GOT3 (cell line): ENCODE measurements around the gene KCNS1.

Experiments
- DNase-seq: peaks from one replicate; lab custom pipeline; 2025; ENCODE audit warnings: mixed read lengths; lab: John Stamatoyannopoulos, UW

Gene KCNS1

DNA sequence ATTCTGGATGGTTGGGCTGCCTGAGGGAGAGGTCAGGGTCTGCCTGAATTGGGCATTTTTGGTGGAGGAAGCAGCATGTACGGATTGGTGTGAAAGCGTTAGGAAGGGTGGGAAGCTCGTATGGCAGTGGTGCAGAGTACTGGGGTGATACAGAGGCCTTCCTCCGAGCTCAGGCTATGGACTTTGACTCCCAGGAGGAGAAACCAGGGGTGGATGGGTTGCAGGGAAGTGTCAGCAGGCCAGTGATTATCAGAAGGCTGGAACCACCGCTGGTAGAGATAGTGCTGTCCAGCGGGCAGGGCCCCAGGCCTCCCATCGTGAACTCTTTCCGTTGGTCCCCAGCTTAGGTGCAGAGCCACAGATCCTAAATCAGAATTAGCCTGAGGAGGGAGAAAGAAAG is 8.7 kb upstream of the KCNS1 start:
- DNase-seq: no peak

DNA sequence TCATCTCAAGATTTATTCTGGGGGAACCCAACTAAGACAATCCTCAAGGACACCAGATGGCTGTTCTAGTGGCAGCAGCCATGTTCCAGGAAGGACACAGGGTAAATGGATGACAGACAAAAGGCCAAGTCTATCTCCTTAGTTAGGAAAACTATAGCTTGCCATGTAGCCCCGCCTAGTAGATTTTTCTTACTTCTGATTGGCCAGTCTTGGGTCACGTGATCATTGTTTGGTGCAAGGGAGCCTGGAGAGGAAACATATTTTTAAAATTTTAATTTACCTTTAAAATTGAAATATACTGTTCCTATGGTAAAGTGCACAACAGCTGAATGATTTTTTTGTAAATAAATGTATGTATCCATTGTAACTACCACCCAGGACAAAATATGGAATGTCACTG is 4.4 kb upstream of the KCNS1 start:
- no peak for DNase-seq

DNA sequence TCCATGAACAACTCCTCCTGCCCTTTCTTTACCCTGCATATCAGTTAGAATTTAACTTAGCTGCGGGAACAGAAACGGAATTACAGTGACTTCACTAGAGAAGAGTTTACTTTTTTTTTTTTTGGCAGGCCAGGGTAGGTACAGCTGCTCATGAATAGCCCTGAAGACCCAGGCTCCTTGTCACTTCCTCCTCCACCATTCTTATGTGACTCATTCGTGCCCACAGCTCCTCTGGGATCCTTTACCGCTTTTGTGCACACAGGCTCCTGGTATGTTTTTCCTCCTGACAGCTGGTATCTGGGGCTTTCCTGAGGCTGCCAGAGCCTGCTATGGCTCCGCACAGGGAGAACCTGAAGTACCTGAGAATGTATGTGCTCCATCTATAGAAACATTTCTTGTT is 3.9 kb upstream of the KCNS1 start:
- DNase-seq: peak; percentile 65

DNA sequence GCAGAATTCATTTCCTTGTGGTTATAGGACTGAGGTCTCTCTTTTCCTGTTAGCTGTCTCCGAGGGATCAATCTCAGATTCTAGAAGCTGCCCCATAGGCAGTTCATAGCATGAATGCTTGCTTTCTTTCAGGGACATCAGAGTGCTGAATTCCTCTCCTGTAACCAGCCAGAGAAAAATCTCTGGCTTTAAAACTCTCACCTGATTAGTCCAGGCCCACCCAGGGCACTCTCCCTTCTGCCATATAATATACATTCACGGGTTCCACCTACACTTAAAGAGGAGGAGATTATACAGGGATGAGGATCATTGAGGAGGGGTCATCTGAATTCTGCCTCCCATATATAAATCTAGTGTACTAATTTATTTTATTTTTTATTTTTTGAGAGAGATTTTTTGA is 2.1 kb upstream of the KCNS1 start:
- no peak for DNase-seq

DNA sequence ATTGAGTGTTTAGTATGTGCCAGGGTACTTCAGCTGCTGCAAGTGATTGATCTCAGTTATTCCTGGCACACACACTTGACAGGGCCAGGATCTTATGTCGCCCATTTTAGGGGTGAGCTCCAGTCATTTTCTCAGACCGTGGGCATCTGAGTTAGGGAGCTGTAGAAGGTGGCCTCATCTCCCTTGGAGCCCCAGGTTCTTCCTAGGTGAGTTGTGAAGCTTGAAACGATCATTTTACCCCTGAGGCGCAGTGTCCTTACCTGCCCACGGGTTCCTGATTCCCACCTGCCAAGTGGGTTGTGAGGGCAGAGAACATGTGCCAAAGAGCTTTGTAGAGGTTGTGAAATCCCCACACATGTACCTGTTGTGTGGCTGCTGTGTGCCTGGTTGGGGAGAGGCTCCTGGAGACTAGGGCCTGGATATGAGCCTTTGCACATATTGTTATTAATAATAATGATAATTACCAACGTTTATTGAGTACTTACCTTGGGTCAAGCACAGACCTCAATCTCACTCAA is 465 bp upstream of the KCNS1 start:
- no peak for DNase-seq

DNA sequence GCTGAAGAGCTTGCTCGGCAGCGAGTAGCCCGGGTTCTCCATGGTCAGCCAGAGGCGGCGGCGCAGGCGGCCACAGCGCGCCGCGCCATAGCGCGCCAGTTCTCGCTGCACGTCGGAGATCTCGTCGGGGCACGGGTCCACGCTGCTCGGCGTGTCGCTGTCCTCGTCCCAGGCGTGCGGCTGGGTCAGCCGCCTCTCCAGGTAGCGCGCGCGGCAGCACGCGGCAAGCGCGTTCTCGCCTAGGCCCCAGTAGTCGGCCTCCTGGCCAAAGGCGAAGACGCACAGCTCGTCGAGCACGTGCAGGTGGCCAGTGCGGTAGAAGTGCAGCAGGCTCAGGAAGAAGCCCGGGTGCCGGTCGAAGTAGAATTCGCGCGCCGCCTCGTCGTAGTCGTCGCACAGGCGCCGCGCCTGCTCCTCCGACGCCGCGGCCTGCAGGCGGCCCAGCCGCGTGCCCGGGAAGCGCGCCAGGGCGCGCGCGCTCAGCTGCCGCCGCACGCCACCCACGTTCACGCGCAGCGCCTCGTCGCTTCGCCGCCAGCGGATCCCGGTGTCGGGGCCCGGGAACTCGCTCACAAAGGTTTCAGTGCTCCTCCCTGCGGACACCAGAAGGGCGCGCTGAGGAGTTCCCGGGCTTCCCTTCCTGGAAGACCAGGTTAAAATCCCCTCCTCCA is 2.7 kb downstream of the KCNS1 start:
- DNase-seq: no peak

DNA sequence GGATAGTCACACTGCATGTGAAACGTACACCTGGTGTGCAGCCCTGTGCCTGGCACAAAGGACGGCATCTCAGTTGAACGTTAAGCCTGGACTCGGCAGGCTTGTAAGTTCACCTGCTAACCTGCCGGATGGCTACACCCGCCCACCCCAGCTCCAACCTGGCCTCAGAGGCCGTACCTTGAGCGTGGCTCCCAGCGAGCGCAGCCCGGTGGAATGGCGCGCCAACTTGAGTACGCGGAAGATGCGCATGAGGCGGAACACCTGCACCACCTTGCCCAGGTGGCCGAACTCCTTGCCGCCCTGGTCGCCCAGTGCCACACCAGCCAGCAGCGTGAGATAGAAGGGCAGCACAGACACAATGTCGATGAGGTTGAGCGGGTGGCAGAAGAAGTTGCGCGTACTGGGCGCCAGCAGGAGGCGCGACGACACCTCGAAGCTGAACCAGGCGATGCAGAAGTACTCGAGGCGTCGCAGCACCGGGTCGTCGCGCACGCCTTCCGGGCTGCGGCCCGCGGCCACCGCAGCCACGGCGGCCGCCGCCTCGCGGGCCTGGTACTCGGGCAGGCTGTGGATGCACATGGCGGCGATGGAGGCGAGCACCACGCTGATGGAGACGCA is 3.3 kb downstream of the KCNS1 start:
- no peak for DNase-seq

DNA sequence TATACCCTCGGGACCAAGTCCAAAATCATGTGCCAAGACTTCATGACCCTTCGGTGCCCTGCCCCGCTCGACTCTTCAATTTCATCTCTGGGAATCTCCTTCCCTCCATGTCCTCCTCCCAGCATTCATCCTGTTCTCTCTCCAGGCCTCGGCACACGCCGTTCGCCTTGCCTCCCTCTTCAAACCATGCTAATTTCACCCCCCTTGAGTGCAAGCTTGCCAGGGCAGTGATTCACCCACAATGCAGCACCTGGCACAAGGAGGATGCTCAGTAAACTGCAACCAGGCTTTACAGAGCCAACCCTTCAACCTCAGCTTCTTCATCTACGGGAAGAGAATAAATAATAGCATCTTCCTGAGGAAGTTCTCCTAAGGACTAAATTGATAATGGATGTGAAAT is 4.1 kb downstream of the KCNS1 start:
- no peak for DNase-seq

DNA sequence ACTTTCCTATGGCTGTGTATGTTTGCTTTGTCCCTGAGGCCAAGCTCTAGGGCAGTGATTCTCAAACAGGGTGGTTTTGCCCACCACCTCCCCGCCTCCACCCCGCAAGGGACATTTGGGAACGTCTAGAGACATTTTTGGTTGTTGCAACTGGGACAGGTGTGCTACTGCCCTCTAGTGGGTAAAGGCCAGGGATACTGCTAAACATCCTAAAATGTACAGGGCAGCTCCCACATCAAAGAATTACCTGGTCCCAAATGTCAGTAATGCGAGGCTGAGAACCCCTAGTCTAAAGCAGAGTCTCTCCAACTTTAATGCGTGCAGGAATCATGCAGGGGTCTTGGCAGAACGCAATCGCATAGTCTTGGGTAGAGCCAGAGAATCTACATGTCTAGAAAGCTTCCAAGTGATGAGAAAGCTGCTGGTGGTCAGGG is 5.1 kb downstream of the KCNS1 start:
- no peak for DNase-seq

DNA sequence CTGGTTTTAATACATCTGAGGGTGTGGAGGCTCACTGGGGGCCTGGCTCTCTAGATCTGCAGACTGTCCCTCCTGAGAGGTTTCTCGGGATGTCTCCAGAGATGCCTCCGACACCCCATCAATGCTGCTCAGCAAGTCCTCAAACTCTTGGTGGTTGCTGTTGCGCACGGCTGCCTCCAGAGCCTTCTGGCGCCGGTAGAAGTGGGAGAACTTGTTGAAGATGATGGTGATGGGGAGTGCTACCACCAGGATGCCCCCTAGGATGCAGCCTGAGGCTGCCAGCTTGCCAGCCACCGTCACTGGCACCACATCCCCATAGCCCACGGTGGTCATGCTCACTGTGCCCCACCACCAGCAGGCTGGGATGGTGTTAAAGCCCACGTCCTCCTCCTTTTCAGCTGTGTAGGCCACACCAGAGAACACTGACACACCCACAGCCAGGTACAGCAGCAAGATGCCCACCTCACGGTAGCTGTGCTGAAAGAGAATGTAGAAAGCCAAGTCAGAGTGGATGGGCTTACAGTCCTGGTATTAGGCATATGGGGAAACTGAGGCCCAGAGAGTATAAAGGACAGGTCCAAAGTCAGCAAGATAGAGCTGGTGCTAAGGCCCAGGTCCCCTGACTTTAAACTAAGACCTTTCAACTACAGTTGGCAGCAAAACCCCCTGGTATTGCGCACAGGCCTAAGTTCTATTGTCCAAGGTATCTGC is 5.9 kb downstream of the KCNS1 start:
- DNase-seq: no peak

DNA sequence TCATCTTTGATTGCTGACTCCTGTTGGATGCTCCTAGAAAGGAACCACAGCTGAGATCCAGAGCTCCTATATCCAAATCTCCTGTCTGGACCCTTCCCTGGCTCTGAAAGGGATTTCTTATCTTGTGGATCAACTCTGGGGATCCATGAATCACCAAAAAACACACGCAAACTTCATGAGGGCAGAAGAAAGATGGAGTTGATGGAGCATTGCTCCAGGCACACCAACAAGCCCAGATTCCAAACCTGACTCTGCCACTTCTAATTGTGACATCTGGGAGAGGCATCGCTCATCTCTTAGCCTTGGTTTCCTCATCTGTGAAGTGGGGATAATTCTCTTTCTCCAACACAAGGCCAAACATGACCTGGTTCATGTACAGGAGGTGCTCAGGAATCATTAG is 6.7 kb downstream of the KCNS1 start:
- DNase-seq: no peak

DNA sequence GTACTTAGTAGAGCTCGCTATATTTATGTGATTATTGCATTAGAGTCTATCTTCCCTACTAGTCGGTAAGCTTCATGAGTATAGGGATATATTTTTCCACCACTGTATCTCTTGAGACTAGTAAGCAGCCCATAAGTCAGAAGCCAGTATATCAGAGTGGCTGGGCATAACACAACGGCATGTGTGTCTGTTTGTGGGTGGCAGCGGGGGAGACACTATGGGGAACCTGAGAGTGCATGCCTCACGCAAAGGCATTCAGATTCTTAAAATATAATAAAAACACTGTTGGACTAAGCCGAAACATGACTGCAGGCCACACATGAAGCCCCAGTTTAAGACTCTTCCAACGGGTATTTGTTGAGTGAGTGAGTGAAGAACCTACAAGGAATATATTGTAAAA is 8.0 kb downstream of the KCNS1 start:
- no peak for DNase-seq

DNA sequence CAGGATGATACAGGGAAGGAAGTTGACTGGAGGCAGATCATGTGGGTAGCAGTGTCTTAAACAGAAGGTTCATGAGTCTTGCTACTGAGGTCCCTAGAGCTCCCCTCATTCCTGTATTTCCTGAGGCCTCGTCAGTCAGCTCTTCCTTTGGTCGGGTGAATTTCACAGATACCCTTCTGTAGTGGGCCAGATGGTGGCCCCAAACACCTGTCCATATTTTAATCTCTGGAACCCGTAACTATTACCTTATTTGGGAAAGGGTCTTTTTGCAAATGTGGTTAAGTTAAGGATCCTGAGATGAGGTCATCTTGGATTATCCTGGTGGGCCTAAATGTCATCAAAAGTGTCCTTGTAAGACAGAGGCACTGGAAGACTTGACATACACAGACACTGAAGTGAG is 9.6 kb downstream of the KCNS1 start:
- no peak for DNase-seq

DNA sequence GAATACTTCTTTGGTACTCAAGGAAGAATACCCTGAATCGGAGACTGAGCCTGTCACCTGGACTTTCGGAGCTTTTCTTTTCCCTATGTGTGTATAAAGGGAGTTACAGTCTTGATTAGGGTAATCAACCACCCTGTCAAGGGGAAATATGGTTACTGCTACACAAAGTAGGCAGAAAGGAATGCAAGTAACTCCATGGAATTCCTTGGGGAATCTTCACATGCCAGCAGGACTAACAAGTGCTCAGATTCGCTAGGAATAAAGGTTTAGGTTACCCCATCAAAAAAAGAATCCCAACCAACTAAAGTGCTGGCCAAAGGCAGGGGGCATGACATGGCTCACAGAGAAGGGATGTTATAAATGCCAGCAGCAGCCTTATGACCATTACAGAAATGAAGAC is 10.4 kb downstream of the KCNS1 start:
- no peak for DNase-seq

DNA sequence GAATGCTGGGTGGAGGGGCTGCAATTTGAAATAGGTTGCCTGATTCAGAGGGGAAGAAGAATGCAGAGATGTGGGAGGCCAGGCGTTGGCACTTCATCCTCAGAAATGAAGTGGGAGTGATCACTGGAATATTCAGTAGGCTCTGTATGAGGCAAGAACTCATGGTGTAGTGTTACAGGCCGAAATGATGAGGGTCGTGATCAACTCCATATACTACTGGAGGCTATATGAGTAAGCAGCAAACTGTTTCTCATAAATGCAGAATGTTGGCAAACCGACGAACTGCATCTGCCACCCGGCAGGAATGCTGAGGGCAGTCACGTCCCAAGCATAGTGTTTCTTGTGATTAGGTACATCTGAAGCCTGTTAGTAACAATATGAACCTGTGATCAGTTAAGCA is 12.7 kb downstream of the KCNS1 start:
- DNase-seq: peak; percentile 34

DNA sequence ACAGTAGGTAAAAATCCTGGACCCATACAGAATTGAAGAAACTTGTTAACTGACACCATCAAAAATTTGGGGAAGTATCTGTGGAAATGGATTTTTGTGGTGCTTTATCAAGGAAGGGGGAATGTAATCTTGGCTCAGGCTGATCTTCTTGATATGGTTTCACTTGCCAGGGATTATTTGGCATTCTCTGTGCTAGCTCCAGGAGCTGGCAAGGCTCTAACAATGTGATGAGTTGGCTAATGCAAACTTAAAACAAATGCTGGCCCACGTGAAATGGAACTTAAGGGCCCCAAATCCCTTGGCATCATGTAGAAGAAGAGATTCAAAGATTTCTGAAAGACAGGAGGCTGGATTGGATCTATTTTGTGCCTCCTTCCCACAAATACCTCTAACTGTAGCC is 13.1 kb downstream of the KCNS1 start:
- DNase-seq: no peak

DNA sequence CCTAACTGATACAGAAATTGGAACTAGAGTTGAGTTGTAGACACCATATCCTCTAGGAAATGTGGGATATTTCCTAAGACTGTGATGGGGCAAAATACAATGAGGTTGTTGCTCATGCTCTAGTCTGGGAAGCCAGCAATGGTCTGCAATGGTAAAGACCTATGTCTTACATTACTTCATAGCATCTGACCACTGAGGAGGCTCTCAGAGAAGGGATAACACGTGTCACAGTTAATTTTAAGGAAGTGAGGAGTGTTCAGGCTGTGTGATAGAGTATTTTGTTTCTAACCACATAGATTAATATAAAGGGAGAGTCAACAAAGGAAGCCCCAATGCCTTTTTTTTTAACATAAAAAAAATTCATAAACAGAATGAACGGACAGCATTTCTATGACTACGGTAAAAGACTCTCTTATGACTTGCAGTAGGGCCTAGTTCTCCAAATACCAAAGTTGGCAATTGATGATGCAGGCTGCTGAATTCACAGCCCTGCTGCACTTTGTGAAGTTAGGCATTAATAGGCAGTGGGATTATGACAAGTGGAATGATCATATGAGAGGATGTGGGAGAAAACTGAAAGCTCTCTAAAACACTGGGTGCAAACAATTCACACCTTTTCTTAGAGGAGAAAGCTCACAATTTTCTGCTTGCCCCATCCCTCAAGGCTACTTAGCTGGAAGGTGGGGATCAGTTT is 13.7 kb downstream of the KCNS1 start:
- no peak for DNase-seq

DNA sequence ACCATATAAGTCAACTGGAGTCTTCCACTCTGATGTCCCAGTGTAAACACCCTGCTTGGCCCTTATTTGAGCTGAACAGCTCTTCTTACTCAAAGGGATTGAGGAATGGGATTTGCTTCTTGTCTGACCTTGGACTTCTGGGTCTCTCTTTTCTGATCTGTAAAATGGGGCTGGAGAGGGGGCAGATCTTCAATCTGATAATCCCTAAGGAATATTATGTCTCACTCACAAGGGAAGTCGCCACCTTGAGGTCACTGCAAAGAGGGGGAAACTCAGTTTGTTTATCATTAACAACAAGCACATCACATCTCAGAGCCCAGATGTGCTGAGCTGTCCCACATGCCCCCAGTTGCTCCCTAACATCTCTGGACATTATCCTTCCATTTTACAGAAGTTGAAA is 15.1 kb downstream of the KCNS1 start:
- no peak for DNase-seq

DNA sequence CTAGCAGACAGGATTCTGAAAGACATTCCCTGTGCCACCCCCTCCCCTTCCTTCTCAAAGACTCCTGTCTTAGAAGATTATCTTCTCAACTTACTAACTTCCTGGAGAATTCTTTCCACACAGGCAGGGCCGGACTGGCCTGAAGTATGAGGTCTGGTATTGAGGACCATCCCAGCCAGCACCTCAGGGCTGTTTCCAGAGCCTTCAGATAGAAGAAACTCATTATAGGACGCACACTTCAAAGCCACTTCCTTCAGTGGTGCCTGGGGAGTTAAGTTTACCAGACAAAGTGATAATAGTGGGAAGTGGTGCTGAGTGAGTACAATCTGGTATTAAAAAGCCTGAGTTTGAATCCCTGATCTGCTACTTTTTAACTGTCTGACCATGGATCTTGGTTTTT is 15.6 kb downstream of the KCNS1 start:
- DNase-seq: no peak

DNA sequence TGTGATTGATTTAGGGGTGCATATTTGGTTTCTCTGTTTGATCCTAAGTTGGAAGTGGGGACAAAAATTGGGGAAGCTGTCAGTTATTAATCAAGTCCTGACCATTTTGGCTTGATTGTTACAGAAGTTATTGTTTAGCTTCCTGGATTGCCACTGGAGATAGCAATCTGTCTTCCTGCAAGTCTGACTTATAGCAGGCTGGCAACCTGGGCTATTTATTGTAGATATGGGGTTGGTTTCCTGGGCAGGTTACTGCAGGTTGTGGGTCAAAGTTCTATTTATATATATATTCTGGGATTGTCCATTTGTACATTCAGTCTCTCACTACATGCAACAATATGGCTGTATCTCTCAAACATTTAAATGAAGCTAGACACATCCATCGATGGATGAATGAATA is 17.8 kb downstream of the KCNS1 start:
- no peak for DNase-seq

DNA sequence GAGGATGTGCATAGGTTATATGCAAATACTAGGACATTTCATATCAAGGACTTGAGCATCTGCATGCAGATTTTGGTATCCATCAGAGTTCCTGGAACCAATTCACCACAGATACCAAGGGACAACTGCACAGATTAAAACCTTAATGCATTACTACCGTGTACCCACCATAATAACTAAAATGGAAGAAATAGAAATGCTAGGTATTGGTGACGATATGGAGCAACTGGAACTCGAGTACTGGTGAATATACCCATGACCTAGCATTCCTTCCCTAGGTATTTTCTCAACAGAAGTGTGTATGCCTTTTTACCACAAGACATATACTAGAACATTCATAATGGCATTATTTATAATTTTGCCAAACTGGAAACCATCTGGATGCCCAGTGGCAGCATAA is 18.5 kb downstream of the KCNS1 start:
- no peak for DNase-seq

DNA sequence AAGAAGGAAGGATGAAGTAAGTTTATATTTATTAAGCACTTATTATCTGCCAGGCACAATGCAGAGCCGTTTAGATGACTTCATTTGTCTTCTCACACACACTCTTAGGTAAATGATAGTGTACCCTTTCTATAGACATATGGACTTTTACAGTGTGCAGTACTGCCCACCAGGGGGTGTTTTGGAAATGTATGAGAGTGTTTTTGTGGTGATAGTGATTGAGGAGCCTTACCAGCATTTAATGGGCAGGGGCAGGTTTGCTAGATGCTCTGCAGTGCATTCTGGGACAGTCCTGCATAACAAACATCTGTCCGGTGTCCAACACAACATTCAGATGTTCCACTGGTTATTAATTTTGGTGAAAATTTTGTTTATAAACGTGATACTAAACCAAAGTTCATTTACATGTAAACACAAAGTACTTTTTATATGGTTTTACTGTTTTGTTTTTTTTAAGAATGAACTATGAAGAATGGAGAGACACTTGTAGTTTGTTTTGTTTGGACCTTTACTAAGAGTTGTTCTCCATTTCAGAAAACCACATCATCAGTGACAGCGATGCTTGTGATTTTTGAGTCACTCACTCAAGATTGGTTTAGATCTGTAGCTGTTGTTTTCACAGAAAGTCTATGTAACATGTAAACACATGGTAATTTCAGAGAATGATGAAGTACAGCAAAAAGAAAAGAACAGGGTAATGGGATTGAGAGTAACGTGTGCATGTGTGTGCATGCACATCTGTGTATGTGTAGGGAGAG is 19.9 kb downstream of the KCNS1 start:
- no peak for DNase-seq
